ENCODE data around the gene DYNC1I2. TPM values are rescaled to one million over a fixed set of nuclear protein-coding genes. Genes with fewer than 3 reads are reported as not detected.

The DYNC1I2 gene
- total and polyA plus RNA-seq, 2 of the 4 experiments (the other 2 are of a cell fraction) = 110 to 114 TPM

DNA sequence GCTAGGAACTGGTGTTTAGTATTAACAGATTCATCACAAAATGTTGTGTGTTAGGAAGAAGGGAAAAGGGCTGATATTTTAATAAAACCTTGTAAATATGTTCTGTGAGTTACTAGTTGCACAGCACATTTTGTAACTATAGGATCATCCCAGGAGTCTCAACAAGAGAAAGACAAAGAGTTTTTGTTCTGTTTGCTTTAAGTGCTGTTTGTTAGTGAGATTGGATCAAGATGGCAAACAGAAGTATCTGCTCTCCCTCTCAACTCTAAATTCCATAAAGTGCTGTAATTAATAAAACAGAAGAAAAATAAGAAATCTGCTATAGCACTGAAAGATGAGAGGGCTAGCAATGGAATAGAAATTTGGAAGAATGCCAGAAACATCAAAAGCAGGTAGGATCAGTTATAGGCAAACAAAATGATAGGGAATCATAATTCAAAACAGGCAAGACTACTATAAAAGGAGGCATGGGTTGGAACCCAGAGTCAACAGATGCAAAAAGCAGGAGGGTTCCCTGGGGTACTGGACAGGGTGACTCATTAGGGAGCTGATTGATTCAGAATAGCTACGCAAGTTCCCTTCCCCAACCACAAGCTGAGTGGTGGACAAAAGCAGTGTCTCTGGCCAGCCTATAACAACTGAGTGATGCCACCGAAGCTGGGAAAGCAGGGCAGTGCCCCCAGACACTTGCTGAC lies 75.8 kb downstream of the DYNC1I2 start:
- DNase-seq (peak; percentile 49), ATAC-seq (ENCODE audit: low read depth) (no peak; the same call in 1 of the 2 replicates)
- H2AK5ac ChIP-seq (ENCODE audit: low read depth, low read length) = no peak overlapping the region
- H2BK5ac ChIP-seq (ENCODE audit: low read depth, low read length, poor library complexity, severe bottlenecking) = no peak overlapping the region
- H3K9me3 ChIP-seq (ENCODE audit: control insufficient read depth, insufficient read depth, low read length) = no peaks in the 10 kb centered on the region
- H2AFZ ChIP-seq (replicated peaks; ENCODE audit: low read length, poor library complexity) = no peak overlapping the region
- H3K27me3 ChIP-seq (ENCODE audit: control insufficient read depth, insufficient read depth, low read length) = no peaks in the 10 kb centered on the region
- no CpG with 5 or more reads among the region's 2 CpGs for WGBS, 2 experiments (ENCODE audit: extremely low coverage in 2 of 2, insufficient read length in 1 of 2)
- no peak overlapping the region for H3K14ac ChIP-seq (replicated peaks; ENCODE audit: low read depth, low read length)
- peaks cover 13% of the 10 kb centered on the region for H3K36me3 ChIP-seq (ENCODE audit: control insufficient read depth, insufficient read depth, low read length)
- dilution Hi-C loops (cut with HindIII; ENCODE audit: low sequenced_read_pairs, unreplicated experiment) = no loop called here
- no TSS peak for BruUV-seq (replicated peaks)
- intact Hi-C loops (cut with micrococcal nuclease) = no loop called here
- H3K4me1 ChIP-seq (ENCODE audit: control insufficient read depth, insufficient read depth, low read length) = peaks cover 2% of the 10 kb centered on the region
- ChIA-PET POLR2A (ENCODE audit: unreplicated experiment) (interaction anchor here (0.6 kb wide), 1 partner anchor 549 kb away, joined by 5 read pairs; no protein-coding TSS in a partner anchor), CTCF (interaction anchor here (0.6 to 0.9 kb wide), 2 partner anchors 9 to 451 kb away, joined by 3 to 4 read pairs; no protein-coding TSS in a partner anchor)
- TF ChIP-seq RFX5 (IDR thresholded peaks at IDR 0.05; ENCODE audit: low read depth, low read length) (no peak), RAD21 (IDR thresholded peaks at IDR 0.05; ENCODE audit: low read length) (no peak), CEBPB (IDR thresholded peaks at IDR 0.05; ENCODE audit: low read depth, low read length) (no peak), SMC3 (IDR thresholded peaks at IDR 0.05; ENCODE audit: low read depth, low read length) (no peak), RCOR1 (IDR thresholded peaks at IDR 0.05; ENCODE audit: insufficient replicate concordance, low read length) (no peak), MXI1 (IDR thresholded peaks at IDR 0.05; ENCODE audit: borderline replicate concordance, low read depth, low read length) (no peak), CHD1 (IDR thresholded peaks at IDR 0.05; ENCODE audit: low read depth, low read length) (no peak)
- no peak overlapping the region for H3K18ac ChIP-seq (ENCODE audit: low read depth, low read length)
- H3K79me1 ChIP-seq (ENCODE audit: low read depth in 1 of 2, low read length in 2 of 2) = peaks cover 0 to 6% of the 10 kb centered on the region in 2 experiments; a peak in 1 of 4 replicates
- no peak overlapping the region for H4K8ac ChIP-seq (ENCODE audit: low read depth in 2 of 2, low read length in 2 of 2)
- H3K23ac ChIP-seq (ENCODE audit: low read depth, low read length) = no peak overlapping the region
- no peak overlapping the region for H4K5ac ChIP-seq (ENCODE audit: low read depth, low read length)
- H3K4me3 ChIP-seq (ENCODE audit: insufficient read depth, low read depth, low read length) = no peak overlapping the region
- H4K20me1 ChIP-seq (ENCODE audit: insufficient read depth, low read length) = no peaks in the 10 kb centered on the region
- no peak overlapping the region for H2AK9ac ChIP-seq (replicated peaks; ENCODE audit: low read depth, low read length, poor library complexity)
- no peak overlapping the region for H4K91ac ChIP-seq (ENCODE audit: insufficient read depth, low read depth, low read length)
- no peak overlapping the region for H3K56ac ChIP-seq (ENCODE audit: extremely low read depth, insufficient read depth, low read length)
- H3K9me1 ChIP-seq (ENCODE audit: insufficient read depth, low read length) = peaks cover 7% of the 10 kb centered on the region
- no peak overlapping the region for H2BK20ac ChIP-seq (ENCODE audit: low read depth, low read length)
- no peak overlapping the region for H3K4ac ChIP-seq (ENCODE audit: low read depth, low read length)
- no peak overlapping the region for H3K4me2 ChIP-seq (ENCODE audit: low read depth, low read length)
- no peak overlapping the region for H3K9ac ChIP-seq (ENCODE audit: low read depth, low read length)
- H2BK15ac ChIP-seq (ENCODE audit: low read depth, low read length) = no peak overlapping the region
- no peak overlapping the region for H2BK120ac ChIP-seq (ENCODE audit: low read depth, low read length)
- in situ Hi-C loops (cut with MboI; ENCODE audit: low sequenced_read_pairs) = no loop called here
- no peak overlapping the region for H3K27ac ChIP-seq (ENCODE audit: insufficient read depth, low read length)
